ENCODE results near the gene ATP2A3. TPM values are rescaled to one million over a fixed set of nuclear protein-coding genes. Genes with fewer than 3 reads are reported as not detected.

ATP2A3 gene
- total RNA-seq, 3 donors from 2014 or later = 2.6 to 15.1 (median 9.8) TPM

DNA sequence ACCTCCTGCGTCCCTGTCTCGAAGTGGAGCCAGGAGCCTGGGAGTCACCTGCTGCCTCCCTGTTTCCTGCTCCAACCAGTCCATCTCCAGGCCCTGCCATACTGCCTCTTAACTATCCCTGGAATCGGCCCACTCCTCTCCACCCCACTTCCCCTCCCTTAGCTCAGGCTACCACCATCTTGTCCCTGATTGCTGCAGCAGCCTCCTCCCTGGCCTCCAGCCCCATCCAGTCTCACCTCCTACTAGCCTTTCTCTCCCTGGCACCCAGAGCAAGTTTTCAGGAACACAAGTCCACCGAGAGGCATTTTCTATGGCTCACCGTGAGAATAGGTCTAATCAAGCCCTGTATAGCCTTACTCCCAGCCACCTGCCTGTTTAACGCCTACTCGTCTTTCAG is 70.5 kb downstream of the ATP2A3 start:
- Histone ChIP-seq H3K27me3 (no peaks in the 10 kb centered on the region), H3K27ac (peak overlapping the region; percentile 75 to 83), H3K4me1 (peaks cover 14 to 26% of the 10 kb centered on the region in 2 donors), H3K9me3 (no peaks in the 10 kb centered on the region), H3K36me3 (no peaks in the 10 kb centered on the region), H3K4me3 (peak overlapping the region; percentile 53 to 92 (median 69))
- TF ChIP-seq POLR2AphosphoS5 (IDR thresholded peaks at IDR 0.05) = no peak
- no peak for TF ChIP-seq POLR2A (IDR thresholded peaks at IDR 0.05)
- TF ChIP-seq, protein P1, sequence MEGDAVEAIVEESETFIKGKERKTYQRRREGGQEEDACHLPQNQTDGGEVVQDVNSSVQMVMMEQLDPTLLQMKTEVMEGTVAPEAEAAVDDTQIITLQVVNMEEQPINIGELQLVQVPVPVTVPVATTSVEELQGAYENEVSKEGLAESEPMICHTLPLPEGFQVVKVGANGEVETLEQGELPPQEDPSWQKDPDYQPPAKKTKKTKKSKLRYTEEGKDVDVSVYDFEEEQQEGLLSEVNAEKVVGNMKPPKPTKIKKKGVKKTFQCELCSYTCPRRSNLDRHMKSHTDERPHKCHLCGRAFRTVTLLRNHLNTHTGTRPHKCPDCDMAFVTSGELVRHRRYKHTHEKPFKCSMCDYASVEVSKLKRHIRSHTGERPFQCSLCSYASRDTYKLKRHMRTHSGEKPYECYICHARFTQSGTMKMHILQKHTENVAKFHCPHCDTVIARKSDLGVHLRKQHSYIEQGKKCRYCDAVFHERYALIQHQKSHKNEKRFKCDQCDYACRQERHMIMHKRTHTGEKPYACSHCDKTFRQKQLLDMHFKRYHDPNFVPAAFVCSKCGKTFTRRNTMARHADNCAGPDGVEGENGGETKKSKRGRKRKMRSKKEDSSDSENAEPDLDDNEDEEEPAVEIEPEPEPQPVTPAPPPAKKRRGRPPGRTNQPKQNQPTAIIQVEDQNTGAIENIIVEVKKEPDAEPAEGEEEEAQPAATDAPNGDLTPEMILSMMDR (IDR thresholded peaks at IDR 0.05) = no peak
- intact Hi-C loops (cut with DNase I; ENCODE audit: low total_unique reads) = no loop called here
- DNase-seq (ENCODE audit: low spot score in 2 of 2) = no peak

DNA sequence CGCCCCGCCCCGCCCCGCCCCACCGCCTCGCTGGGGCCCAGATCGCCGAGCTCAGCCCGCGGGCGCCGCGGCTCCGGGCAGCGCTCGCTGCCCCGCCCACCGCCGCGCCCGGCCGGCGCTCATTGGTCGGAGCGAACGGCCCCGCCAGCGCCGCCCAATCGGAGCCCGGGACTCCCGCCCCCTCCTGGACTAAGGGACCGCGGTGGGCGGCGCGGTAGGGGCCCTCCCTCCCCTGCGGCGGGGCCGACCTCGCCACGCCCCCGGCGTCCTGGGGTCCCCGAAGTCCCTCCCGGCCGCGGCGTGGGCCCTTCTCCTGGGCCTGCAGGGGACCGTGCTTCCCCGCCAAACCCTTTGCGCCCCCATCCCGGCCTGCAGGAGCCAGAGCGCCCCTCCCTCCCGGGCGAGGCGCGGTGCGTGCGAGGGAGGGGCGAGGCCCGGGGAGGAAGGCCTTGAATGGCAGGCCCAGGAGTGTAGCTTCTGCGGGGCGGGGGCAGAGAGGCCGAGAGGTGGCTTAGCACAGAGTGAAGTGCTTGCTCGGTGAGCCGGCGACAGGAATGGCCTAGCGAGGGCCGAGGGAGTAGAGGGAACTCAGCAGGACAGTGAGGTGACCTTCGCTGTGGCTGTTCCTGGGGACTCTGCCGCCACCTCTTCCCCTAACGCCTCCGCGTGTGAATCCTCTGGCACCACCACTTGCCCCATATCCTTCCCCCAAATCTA is 71.1 kb downstream of the ATP2A3 start, which contains the start of gene CAMKK1:
CAMKK1 (minus strand) TSS at position 51 of the 717 bp plus-strand sequence. CDS start 7,366 bp downstream, outside the sequence.
- H3K36me3 ChIP-seq = no peaks in the 10 kb centered on the region
- DNase-seq (ENCODE audit: low spot score in 2 of 2) = peak; percentile 67 to 77
- TF ChIP-seq, protein P1 (IDR thresholded peaks at IDR 0.05) = no peak
- peak in 1 of 3 donors; percentile 22 for TF ChIP-seq POLR2AphosphoS5 (IDR thresholded peaks at IDR 0.05)
- peak within 1 kb of the TSS; percentile 53 to 92 (median 69) for H3K4me3 ChIP-seq
- H3K27me3 ChIP-seq = no peaks in the 10 kb centered on the region
- intact Hi-C loops (cut with DNase I; ENCODE audit: low total_unique reads) = no loop called here
- peak within 1 kb of the TSS; percentile 75 to 83 for H3K27ac ChIP-seq
- no peaks in the 10 kb centered on the region for H3K9me3 ChIP-seq
- H3K4me1 ChIP-seq = peaks cover 17 to 26% of the 10 kb centered on the region in 2 donors

DNA sequence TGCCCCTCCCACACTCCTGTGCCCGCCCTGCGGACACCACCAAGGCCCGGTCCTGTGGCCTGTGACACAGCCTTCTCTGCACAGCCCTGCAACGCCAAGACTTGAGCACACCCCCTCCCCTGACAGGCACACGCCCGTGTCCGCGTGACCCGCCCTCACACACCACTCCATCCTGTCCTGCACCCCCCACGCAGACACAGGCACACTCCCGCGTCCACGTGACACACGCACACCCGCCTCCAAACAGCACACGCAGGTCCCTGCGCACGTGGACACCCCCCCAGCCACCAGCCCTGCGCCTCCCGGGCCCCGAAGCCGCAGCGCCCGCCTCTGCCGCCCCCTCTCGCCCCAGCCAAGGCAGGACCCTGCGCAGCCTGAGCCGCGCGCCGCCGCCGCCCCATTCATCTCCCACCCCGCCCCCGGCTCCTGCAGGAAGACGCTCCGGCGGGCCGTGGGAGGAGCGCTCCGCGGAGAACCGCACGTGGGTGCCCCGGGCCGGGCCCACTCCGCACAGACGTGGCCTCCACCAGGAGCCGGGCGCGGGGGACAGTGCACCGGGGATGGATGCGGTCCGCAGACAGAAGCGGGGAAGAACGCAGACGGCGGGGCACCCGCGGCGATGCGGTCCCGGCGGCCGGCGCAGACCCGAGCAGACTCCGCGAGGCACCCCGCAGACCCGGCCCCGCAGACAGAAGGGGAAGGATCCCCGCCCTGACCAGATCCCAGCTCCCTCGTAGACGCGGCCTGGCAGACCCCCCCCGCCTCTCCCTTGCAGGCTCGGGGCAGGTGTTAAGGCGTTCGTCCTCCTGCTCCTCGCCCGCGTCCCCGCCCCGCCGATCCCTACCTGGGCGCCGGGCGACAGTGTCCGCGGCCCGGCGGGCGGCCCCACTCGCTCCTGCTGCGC is 71.9 kb downstream of the ATP2A3 start:
- Histone ChIP-seq H3K4me3 (peak overlapping the region; percentile 53 to 92 (median 69)), H3K4me1 (peaks cover 23 to 26% of the 10 kb centered on the region in 2 donors), H3K9me3 (no peaks in the 10 kb centered on the region), H3K27me3 (no peaks in the 10 kb centered on the region), H3K27ac (peak overlapping the region; percentile 55 to 83), H3K36me3 (no peaks in the 10 kb centered on the region)
- intact Hi-C loops (cut with DNase I; ENCODE audit: low total_unique reads) = no loop called here
- peak; percentile 65 to 71 for DNase-seq (ENCODE audit: low spot score in 2 of 2)
- TF ChIP-seq POLR2A (IDR thresholded peaks at IDR 0.05) = no peak
- TF ChIP-seq, protein P1 (IDR thresholded peaks at IDR 0.05) = no peak
- no peak for TF ChIP-seq POLR2AphosphoS5 (IDR thresholded peaks at IDR 0.05)

- Histone ChIP-seq H3K36me3 (no peaks in the 10 kb centered on the region), H3K4me3 (peak overlapping the region; percentile 53 to 92 (median 69)), H3K27ac (peak overlapping the region; percentile 55 to 83), H3K4me1 (peaks cover 26 to 27% of the 10 kb centered on the region in 2 donors), H3K9me3 (no peaks in the 10 kb centered on the region), H3K27me3 (no peaks in the 10 kb centered on the region)
- intact Hi-C loops (cut with DNase I; ENCODE audit: low total_unique reads) = no loop called here
- TF ChIP-seq, protein P1 (IDR thresholded peaks at IDR 0.05) = no peak
- TF ChIP-seq POLR2A (IDR thresholded peaks at IDR 0.05) (no peak), POLR2AphosphoS5 (IDR thresholded peaks at IDR 0.05) (no peak)
- DNase-seq (ENCODE audit: low spot score in 2 of 2) = no peak
Observed at GRCh38 chr17:3891626-3892094, 72.6 kb downstream of the ATP2A3 start.

Measured in breast epithelium (tissue), 4 donors.